HG03520 (cell line): ENCODE data around the gene RIPPLY2.
"Not testable (repeated sequence)": the region's sequence is repeated elsewhere in the genome, so short reads cannot be mapped to it uniquely, and the experiment has no call there.

Experiments
- ATAC-seq: cut with Tn5 transposase; IDR thresholded peaks from one replicate; pipeline ENCODE4 v1.9.1; 2021; ENCODE audit warnings: mild to moderate bottlenecking, moderate library complexity; ENCODE audit not compliant: unreplicated experiment

RIPPLY2 gene, protein sequence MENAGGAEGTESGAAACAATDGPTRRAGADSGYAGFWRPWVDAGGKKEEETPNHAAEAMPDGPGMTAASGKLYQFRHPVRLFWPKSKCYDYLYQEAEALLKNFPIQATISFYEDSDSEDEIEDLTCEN

DNA sequence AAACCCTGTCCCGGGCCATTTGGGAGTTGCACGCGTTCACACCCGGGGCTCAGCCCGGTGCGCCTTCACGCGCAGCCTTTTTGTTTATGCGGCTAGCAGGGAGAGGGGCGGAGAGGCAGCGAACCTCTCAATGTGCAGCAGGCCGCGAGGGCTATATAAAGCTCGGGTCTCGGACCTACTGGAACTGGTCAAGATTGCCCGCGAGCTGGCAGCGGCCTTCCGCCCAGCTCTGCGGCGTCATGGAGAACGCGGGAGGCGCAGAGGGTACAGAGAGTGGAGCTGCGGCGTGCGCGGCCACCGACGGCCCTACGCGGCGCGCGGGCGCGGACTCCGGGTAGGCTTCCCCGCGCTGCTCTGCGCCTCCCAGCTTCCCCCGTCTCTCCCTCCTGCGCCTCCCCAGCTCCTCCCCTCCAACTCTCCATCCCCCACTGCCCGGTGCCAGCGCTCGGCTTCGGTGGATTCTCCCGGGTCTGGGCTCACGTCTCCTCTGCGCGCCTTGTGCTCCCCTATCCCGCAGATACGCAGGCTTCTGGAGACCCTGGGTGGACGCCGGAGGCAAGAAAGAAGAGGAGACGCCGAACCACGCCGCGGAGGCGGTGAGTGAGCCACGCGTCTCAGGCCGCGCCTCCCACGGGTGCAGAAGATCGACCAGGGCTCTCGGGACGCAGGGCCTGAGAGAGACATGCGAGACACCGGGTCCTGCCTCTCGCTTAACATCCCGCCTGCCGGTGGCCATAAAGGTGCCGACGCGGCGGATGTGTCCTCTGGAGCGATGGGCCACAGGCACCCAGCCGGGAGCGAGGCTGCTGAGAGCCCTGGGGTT, at the start of gene RIPPLY2:
TSS of gene RIPPLY2 (plus strand) at position 183 of the 823 bp plus-strand sequence. CDS start at position 240, 57 bp downstream.
- no peak for ATAC-seq

DNA sequence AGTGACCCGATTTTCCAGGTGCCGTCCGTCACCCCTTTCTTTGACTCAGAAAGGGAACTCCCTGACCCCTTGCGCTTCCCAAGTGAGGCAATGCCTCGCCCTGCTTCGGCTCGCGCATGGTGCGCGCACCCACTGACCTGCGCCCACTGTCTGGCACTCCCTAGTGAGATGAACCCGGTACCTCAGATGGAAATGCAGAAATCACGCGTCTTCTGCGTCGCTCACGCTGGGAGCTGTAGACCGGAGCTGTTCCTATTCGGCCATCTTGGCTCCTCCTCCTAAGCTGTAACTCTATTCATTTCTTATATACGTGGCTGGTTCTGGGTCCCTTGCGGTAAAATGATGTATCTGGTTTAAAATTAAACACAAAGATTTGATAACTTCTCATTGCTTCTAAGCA, 49.7 kb upstream of the RIPPLY2 start:
- ATAC-seq, result not testable (repeated sequence)

DNA sequence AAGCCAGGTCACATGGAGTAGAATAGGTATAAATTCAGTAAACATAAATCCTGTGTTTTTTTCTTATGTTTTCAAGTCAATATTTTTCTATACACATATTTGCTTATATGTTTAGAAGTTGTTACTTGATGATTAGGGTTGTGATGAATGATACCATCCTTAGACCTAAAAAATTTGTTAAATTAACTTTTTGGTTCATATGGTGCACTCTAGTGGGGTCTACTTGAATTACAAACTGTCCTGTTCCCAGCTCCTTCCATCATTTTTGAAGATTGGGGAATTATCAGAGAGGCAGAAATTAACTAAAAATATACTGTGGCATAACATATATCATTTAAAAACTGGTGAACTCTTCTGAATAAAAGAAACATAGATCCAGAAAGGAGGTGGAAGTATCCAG, 48.3 kb upstream of the RIPPLY2 start:
- no peak for ATAC-seq

DNA sequence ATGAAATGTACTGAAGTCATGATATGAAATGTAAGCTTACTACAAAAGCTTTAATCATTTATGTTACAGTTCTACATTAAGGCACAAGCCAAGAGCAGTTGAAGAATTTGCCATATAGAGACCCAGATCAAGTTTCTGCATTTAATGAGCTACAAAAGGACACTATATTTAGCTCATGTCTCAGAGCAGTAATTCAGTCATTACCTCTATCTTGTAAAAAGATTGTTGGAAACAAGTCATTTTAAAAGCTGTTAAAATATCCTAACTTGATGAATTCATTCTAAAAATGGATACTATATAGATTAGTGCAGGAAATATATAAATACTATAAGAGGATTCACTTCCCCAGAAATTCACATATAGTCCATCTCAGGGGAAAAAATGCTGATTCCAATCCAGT, 45.2 kb upstream of the RIPPLY2 start:
- no peak for ATAC-seq

DNA sequence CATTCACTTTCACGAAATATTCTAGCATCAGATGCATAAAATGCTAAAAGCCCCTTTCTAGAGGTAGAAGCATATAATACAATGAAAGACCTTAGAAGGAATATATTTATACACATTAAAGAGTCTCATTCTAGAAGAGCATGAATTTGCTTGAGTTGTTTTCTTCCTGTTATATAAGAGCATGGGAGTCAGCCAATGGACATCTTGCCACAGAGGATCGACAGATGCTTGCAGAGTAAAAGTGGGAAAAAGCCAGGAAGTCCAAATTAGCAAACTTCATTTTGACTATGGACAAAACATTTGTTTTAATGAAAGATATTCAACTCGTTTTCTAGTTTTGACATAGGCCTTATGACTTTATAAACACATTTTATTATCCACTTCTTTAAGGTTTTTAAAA, 44.2 kb upstream of the RIPPLY2 start:
- no peak for ATAC-seq

DNA sequence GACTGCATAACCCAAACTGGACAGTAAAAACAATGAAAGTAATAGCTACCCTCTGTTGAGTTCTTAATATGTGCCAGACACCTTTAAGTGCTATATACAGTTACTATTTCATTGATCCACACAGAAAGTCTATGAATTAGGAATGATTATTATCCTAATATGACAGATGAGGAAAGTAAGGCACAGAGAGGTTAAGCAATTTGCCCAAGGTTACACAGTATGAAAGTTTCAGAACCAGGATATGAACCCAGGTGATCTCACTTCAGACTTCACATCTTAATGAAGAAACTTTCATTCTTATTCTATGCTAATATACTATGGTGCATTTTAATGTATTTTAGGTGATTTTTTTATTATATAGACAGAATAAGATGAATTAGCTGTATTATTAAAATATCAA, 40.6 kb upstream of the RIPPLY2 start:
- ATAC-seq, result no peak

DNA sequence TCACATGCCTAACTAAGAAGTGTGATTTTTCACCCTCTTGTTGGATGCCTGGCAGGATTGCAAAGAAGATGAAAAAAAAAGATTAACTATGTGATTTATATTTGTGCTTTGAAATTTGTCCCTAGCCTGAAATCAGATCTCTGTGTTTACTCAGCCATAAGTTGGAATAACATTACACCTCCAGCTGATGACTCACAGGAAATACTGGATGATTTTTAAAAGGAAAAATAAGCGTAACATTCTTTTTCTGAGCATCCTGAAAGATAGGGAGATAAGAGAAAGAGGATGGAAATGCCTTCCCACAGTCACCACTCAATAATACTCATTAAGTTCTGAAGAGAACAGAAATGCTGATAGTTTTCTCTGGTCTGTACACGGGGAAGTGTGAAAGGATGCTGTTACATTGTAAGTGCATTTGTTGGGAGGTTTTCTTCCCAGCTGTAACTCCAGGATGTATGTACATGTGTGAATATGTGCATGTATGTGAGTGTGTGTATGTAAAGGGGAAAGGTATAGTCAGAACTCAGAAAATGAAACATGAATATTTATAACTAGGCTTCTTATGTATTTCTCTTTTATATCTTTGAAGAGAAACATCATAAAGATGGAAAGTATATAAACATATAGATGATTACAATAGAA, 37.4 kb upstream of the RIPPLY2 start:
- no peak for ATAC-seq

DNA sequence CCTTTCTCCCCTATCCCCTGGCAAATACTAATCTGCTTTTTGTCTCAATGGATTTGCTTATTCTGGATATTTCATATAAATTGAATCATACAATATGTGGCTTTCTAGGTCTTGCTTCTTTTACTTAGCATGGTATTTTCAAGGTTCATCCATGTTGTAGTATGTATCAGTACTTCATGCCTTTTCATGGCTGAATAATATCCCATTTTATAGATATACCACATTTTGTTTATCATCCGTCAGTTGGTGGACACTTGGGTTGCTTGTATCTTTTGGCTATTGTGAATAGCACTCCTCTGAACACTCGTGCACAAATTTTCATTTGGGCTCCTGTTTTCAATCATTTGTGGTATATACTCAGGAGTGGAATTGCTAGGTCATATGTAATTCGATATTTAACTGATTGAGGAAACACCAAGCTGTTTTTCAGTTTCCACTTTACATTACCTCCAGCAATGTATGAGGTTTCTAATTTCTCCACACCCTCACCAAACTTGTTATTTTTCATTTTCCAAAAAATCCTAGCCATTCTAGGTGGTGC, 30.5 kb upstream of the RIPPLY2 start:
- ATAC-seq, result no peak

DNA sequence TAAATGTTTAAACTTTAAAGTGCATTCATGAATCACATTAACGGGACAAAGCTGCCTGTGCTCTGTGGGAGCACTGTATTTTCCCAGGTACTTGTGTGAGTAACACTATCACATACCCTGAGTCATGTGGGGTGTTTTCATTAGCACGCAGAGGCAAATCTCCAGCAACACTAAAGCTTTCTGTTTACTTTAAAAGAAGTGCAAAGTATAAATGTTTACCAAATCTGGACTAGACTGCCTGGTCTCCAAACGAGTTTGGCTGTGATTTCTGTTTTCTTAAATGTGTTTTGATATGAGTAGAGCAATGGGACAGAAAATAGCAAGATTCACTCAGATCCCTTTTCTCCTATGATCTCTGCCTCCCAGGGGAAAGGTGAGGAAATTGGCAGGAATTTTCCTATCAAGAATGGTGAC, 28.8 kb upstream of the RIPPLY2 start:
- no peak for ATAC-seq

DNA sequence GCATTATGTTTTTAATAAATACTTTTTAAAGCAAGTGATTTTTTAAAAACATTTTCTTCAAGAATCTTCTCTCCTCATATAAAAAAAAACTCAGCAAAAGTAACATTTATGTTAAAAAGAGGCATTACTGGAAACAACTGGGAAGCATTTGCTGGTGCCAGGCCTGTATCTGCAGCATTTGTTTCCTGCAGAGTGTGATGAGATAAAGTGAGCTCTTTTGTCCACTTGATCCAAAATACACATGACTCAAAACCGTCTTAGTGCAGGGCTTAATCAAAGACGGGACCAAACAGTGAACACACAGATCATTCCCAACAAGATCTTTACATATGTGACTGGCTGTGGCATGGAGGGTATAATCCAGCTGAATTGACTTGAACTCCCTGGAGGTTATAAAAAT, 28.3 kb upstream of the RIPPLY2 start:
- ATAC-seq, result no peak

DNA sequence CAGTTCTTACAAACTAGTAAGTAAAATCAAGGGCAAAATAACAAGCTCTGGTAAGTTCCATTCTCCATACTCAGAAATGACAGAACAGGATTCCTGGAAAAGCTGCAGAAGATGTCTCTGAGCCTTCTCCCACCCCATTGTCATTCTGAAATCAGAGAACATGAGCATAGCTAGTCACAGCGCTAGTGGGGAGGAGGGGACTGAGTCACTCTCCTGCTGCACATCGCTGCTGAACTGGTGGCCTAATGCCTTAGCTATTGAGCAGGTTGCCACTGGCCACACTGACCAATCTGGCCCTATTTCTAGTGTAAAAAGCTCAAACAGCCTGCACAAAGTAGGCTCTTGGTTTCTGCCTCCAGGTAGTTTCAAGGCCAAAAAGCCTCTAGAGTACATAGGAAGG, 26.1 kb upstream of the RIPPLY2 start:
- ATAC-seq, result no peak

DNA sequence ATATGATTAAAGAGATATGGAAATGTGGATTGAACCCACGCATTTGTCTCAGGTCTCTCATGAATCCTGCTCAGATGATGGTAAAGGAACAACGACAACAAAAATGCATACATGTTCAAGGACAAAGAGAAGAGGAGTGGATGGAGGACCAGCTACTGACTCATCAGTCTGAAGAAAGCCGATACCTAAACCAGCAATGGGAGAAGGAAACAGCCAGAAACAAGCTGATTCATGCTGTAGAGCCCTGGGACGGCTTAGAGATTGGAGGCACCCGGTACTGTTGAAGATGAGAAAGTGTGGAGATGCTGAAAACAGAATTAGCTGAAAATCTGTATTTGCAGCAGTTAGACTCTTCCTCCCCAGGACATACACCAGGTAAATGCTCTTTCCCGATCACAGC, 14.4 kb upstream of the RIPPLY2 start:
- no peak for ATAC-seq

DNA sequence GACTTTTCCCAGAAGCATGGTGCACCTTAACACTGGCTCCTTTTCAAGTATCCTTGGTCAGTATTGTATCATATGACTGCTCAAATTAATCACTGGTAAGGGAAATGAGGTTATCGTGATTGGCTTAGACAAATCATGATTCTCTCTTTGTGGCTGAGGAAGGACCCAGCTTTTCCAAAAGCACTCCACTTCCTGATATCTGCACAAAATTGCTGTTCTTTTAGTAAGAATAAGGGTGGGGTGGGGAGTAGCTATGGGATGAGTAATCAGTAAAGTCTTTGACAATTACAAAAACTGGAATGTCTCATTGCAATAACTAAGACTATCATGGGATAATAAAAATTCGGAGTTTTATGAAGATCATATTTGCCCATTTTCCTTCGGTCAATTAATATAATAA, 9.0 kb upstream of the RIPPLY2 start:
- ATAC-seq, result no peak

DNA sequence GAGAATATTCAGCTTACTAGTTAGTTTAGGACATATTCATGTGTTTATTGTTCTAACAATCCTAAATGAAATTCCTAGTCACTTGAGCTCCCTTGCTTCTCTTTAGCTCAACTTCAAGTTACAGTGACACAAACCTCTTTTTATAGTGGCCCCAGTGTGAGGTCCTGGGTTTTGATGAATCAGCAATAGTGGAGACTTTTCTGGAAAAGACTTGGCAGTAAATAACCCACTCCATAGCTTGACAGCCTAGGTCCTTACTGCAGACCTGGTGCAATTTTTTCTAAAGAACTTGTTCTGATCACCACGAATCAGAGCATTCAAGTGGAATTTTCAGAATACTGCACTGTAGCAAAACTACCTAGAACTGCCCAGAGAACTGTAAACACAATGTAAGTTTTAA, 6.9 kb upstream of the RIPPLY2 start:
- no peak for ATAC-seq

DNA sequence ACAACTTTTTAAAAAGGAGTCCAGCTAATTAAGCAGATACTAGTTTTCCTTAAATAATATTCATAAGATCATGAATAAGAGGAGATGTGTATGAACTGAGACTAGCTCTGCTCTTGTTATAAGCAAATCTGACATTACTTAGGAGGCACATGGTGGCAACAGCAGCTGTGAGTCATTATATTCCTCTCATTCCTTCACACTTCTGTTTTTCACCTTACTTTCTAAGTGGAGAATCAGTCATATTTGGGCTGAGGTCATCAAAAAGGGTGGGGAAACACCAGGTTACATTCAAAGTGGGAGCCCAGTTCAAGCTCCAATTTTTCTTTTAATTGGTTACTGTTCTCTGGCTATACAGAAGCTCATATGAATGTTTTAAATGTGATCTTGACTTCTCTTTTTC, 6.0 kb upstream of the RIPPLY2 start:
- peak; percentile 93 for ATAC-seq

DNA sequence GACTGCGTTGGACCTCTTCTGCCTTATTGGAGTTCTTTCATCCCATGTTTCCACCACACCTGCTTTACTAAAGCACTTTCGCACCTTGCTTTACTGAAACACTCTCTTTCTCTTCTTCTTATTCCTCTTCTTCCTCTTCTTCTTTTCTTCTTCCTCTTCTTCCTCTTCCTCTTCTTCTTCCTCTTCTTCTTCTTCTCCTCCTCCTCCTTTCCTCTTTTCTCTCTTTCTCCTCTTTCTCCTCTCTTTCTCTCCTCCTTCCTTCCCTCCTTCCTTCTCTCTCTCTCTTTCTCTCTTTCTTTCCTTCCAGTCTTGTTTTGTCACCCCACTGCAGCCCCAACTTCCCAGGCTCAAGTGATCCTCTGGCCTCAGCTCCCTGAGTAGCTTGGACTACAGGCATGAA, 4.0 kb upstream of the RIPPLY2 start:
- ATAC-seq, result no peak

DNA sequence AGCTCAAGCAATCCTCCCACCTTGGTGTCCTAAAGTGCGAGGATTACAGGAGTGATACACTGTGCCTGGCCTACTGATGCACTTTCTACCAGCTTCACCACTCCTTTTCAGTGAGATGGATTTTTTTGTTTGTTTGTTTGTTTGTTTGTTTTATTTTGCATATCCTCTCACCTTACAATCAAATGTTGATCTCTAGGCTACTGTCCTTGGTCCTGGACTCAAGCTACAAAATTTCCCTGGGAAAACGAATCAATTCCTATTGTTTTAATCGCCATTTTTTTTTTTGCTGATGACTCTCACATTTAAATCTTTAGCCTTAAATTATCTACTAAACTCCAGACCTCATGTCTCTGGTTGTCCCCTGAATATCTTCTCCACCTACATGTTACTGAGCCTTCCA, 3.5 kb upstream of the RIPPLY2 start:
- no peak for ATAC-seq

DNA sequence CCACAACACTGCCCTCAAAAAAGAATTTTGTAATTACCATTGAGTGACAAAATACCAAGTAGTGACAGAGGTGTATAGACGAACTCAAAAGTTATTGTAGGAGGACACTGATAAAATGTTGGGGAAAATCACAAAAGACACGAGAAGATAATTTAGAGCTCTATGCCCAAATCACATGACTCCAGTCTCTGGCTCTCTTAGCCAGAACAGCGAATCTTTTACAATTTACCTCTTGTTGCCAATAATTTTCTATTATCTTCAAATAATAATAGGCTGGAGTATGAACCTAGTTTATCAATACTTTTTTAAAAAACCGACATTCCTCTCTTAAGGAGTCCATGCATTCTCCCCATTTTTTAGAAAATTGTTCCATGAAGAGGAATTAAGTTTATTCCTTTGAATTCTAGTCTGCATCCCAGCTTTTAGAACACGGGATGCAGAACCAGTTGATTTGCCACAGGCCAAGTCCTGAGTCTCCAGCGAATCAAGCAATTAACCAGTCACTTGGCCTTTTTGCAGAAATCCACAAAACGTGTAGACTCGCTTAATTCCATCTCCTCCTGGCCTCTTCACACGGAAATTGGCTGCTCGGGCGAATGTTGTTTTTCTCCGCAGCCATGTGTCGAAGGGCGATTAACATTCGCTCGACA, 507 bp upstream of the RIPPLY2 start:
- ATAC-seq, result no peak

DNA sequence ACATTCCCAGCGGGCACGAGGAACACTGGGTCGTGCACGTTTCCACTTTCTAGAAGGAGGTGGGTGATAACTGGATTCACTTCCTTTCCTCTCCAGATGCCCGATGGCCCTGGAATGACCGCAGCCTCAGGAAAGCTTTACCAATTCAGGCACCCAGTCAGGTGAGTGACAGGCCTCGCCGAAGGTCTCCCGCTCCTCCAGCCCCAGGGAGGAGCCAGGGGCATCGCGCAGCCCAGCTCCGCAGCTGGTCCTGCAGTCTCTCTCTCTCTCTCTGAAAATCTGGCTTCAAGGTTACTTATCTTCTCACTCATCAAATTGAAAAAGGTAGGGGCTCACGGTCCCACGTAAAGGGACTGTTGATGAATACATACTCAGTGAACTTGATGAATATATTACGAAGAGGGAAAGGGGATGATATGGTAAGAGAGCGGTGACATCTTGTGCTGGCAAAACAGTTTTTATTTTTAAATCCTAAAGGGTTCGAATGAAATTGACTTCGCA, 891 bp downstream of the RIPPLY2 start:
- ATAC-seq, result no peak

DNA sequence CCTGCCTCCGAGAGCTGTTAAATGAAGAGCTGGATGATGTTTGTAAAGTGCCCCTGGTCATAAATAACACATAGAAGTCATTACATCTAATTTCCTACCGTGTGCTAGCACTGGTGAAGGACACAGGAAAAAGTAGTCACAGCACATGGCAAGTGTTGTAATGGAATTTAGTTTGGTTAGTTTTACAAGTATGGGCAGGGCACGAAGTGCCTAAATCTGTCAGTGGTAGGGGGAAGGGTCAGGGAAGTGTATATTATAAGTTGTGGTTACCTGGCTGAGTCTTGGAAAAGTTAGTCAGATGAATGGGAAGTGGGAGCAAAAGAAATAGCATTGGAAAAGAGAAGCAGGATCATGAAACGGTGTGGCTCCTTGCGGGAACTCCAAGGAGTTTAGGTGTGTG, 1.6 kb downstream of the RIPPLY2 start:
- no peak for ATAC-seq
